Epithelial cell of prostate (primary cell): ENCODE measurements around the gene SESN2.

Experiments used
- DNase-seq: peaks from one replicate; pipeline ENCODE4 v3.0.0-alpha.2; 2011; ENCODE audit warnings: low read depth, low spot score
- H3K27ac ChIP-seq: fragments of 450-650 bp; 2 replicates; pipeline ENCODE4 v1.5.1; 2017; ENCODE audit warnings: mild to moderate bottlenecking

The SESN2 gene

GRCh38 chr1:28281608-28282425 lies 22.5 kb downstream of the SESN2 start:
- H3K27ac ChIP-seq = peak overlapping the region; percentile 20
- DNase-seq = no peak

GRCh38 chr1:28282426-28283407 lies 23.4 kb downstream of the SESN2 start:
- no peak for DNase-seq
- peak overlapping the region; percentile 20 for H3K27ac ChIP-seq

- H3K27ac ChIP-seq = peak overlapping the region; percentile 42
- DNase-seq = no peak
These were observed 26.8 kb downstream of the SESN2 start for GRCh38 chr1:28286111-28286510.

- DNase-seq = no peak
- H3K27ac ChIP-seq = peak overlapping the region; percentile 42
These were observed 29.2 kb downstream of the SESN2 start for GRCh38 chr1:28288487-28288886.

- no peak for DNase-seq
- no peak overlapping the region for H3K27ac ChIP-seq
These were observed 31.5 kb downstream of the SESN2 start for GRCh38 chr1:28290851-28291250.

GRCh38 chr1:28291711-28292110 lies 32.4 kb downstream of the SESN2 start:
- H3K27ac ChIP-seq = no peak overlapping the region
- DNase-seq = no peak

- no peak for DNase-seq
- no peak overlapping the region for H3K27ac ChIP-seq
These were observed 36.6 kb downstream of the SESN2 start for GRCh38 chr1:28295936-28296335.

- DNase-seq = no peak
- no peak overlapping the region for H3K27ac ChIP-seq
These were observed 37.3 kb downstream of the SESN2 start for GRCh38 chr1:28296401-28297261.

GRCh38 chr1:28297826-28298225 lies 38.5 kb downstream of the SESN2 start:
- no peak for DNase-seq
- no peak overlapping the region for H3K27ac ChIP-seq

- no peak for DNase-seq
- no peak overlapping the region for H3K27ac ChIP-seq
These were observed 39.1 kb downstream of the SESN2 start for GRCh38 chr1:28298438-28298837.

GRCh38 chr1:28301368-28302174 lies 42.3 kb downstream of the SESN2 start:
- H3K27ac ChIP-seq = no peak overlapping the region
- DNase-seq = no peak

- H3K27ac ChIP-seq = no peak overlapping the region
- DNase-seq = no peak
These were observed 42.9 kb downstream of the SESN2 start for GRCh38 chr1:28302247-28302646.

GRCh38 chr1:28306301-28306949 lies 47.1 kb downstream of the SESN2 start:
- DNase-seq = no peak
- H3K27ac ChIP-seq = no peak overlapping the region

- DNase-seq = no peak
- no peak overlapping the region for H3K27ac ChIP-seq
These were observed 49.4 kb downstream of the SESN2 start for GRCh38 chr1:28308750-28309149.

- DNase-seq = no peak
- H3K27ac ChIP-seq = no peak overlapping the region
These were observed 50.4 kb downstream of the SESN2 start for GRCh38 chr1:28309702-28310101.

GRCh38 chr1:28313702-28314546 lies 54.6 kb downstream of the SESN2 start:
- DNase-seq = peak; percentile 49
- H3K27ac ChIP-seq = peak overlapping the region; percentile 29

- H3K27ac ChIP-seq = peak overlapping the region; percentile 29
- no peak for DNase-seq
These were observed 55.2 kb downstream of the SESN2 start for GRCh38 chr1:28314547-28314941.

GRCh38 chr1:28317014-28317413 lies 57.7 kb downstream of the SESN2 start:
- no peak for DNase-seq
- no peak overlapping the region for H3K27ac ChIP-seq
